ENCODE results near the gene CARMIL1. TPM values are rescaled to one million over a fixed set of nuclear protein-coding genes. Genes with fewer than 3 reads are reported as not detected.

The CARMIL1 gene
- 1 to 10 TPM; 1.2 to 1.9 (median 1.2) TPM for total RNA-seq

DNA sequence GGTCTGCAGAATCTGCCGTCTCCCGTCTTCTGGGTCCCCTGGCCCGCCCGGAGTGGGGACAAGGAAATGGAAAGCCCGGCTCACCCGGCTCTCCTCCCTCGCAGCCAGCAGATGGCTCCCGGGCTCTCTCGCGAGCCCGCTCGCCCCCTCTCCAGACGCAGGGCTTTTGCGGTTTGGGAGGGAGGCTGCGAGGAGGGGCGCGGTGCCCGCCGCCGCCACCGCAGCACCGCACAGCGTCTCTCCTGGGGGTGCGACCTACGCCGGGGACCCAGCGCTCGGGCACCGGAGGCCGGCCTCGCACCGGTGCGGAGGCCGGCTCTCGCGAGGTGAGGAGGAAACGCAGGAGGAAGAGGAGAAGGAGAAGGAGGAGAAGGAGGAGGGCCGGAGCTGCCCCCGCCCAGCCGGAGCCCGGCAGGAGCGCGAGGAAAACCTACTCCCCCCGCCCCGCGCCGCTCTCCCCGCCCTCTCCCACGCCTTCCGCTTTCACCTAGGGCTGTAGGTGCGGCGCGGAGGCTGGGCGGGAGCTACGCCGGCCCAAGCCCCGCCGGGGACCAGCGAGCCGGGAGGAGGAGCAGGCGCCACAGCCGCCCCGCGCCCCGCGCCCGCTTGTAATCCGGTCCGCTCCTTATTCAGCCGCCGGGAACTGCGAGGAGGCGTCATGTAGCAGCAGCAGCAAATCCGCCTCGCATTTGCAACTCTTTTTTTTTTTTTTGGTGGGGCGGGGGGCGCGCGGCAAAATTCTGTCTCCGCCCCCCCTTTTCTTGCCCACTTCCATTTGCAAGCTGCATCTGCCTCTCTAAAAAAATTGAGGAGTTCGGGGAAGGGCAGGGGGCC is at the start of gene CARMIL1:
TSS of gene CARMIL1 (plus strand) at position 461 of the 834 bp plus-strand sequence. CDS start 422 bp downstream, outside the sequence.
- Mint-ChIP-seq H3K36me3 (ENCODE audit: insufficient read depth) (no peaks in the 10 kb centered on the region), H3K27me3 (ENCODE audit: low read depth) (peaks cover 1% of the 10 kb centered on the region), H3K9me3 (no peaks in the 10 kb centered on the region), H3K4me1 (ENCODE audit: low read depth) (peaks cover 20% of the 10 kb centered on the region), H3K4me3 (peak within 1 kb of the TSS; percentile 89)
- ATAC-seq: peak; percentile 71 to 75
- peak; percentile 59 for DNase-seq

GRCh38 chr6:25229671-25230321 is 49.4 kb upstream of the CARMIL1 start:
- H3K4me3 Mint-ChIP-seq: no peak overlapping the region
- no peaks in the 10 kb centered on the region for H3K36me3 Mint-ChIP-seq (ENCODE audit: insufficient read depth)
- H3K4me1 Mint-ChIP-seq (ENCODE audit: low read depth): no peaks in the 10 kb centered on the region
- ATAC-seq (no peak), DNase-seq (no peak)
- H3K9me3 Mint-ChIP-seq: no peaks in the 10 kb centered on the region
- H3K27me3 Mint-ChIP-seq (ENCODE audit: low read depth): peaks cover 3% of the 10 kb centered on the region

DNA sequence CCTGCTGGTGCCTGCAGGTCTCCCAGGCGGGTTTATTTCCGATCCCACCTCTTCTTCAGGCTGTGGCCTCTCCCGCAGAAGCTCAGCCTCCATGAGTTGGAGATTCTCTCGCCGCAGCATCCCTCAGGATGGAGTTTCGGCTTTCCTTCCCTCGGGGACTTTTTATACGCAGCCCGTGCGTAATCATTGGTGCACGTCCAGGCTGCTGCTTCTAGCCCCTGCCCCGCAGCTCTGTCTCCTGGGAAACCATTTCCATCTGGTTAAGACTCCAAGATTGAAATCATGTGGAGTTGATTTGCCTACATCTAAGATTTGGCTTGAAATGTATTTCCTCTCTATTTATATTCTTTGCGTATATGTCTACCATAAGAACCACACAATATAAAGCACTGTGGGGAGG is 46.7 kb upstream of the CARMIL1 start:
- Mint-ChIP-seq H3K9me3 (no peaks in the 10 kb centered on the region), H3K4me3 (no peak overlapping the region), H3K27me3 (ENCODE audit: low read depth) (peaks cover 4% of the 10 kb centered on the region), H3K36me3 (ENCODE audit: insufficient read depth) (no peaks in the 10 kb centered on the region), H3K4me1 (ENCODE audit: low read depth) (no peaks in the 10 kb centered on the region)
- DNase-seq (no peak), ATAC-seq (no peak)

DNA sequence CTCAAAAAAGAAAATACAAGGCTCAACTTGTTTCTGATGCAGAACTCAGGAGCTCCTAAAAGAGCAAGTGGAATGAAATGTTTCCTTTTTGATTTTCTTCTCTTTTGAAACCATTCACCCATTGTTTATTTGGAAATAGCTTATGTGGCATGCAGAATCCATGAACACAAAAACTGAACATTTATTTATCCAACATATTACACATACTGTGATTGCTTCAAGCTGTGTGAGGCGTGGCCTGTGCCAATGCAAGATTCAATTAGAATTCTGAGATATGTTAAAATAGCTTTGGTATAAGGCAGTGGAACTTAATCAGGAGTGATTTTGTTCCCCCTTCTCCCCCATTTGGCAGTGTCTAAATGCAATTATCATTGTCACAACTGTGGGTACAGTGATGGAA is 45.9 kb upstream of the CARMIL1 start:
- Mint-ChIP-seq H3K4me1 (ENCODE audit: low read depth) (no peaks in the 10 kb centered on the region), H3K36me3 (ENCODE audit: insufficient read depth) (no peaks in the 10 kb centered on the region), H3K4me3 (no peak overlapping the region), H3K27me3 (ENCODE audit: low read depth) (peaks cover 4% of the 10 kb centered on the region), H3K9me3 (no peaks in the 10 kb centered on the region)
- ATAC-seq (no peak), DNase-seq (no peak)

GRCh38 chr6:25237579-25237978 is 41.6 kb upstream of the CARMIL1 start:
- no peaks in the 10 kb centered on the region for H3K4me1 Mint-ChIP-seq (ENCODE audit: low read depth)
- ATAC-seq: peak; percentile 62 to 65

DNA sequence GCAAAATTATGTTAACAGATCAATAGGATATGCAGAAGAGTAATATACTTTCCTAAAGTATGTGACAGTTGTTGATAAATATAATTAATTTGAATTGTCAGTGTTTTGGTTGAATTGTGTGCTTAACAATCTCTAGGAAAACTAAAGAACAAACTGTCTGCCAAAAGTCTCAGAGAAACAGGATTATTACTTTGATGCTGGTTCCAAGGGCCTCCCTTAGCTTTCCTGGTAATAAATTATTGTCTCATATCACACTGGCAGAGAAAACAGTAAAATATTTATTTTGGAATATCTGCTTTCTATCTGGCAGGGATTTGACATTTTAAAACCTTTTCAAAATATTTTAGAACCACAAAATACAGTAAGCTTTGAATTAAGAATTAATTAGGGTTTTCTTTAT is 40.1 kb upstream of the CARMIL1 start:
- Mint-ChIP-seq H3K4me1 (ENCODE audit: low read depth) (no peaks in the 10 kb centered on the region), H3K9me3 (no peaks in the 10 kb centered on the region), H3K27me3 (ENCODE audit: low read depth) (peaks cover 3% of the 10 kb centered on the region), H3K4me3 (no peak overlapping the region), H3K36me3 (ENCODE audit: insufficient read depth) (no peaks in the 10 kb centered on the region)
- no peak for DNase-seq
- ATAC-seq: no peak

More at GRCh38 chr6:25237579-25237978, 41.6 kb upstream of the CARMIL1 start:
- no peak for DNase-seq
- Mint-ChIP-seq H3K36me3 (ENCODE audit: insufficient read depth) (no peaks in the 10 kb centered on the region), H3K27me3 (ENCODE audit: low read depth) (peaks cover 4% of the 10 kb centered on the region), H3K4me3 (no peak overlapping the region), H3K9me3 (no peaks in the 10 kb centered on the region)

DNA sequence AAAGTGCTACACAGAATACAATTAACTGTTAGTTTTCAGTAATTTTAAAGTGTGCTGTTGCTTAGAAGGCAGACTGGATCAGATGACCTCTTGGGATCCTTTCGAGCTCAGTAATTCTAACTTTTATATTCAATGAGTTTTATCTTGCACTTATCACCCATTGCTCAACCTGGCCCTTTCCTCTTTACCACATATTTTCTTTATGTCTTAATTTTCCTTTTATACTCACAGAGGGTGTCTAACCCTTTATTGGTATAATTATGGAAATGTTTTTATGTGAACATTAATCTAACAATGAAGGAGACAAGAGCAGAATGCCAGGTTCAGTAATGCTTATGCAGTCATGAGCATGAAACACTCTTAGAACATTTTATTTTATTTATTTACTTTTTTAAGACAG is 39.7 kb upstream of the CARMIL1 start:
- Mint-ChIP-seq H3K27me3 (ENCODE audit: low read depth) (peaks cover 3% of the 10 kb centered on the region), H3K4me1 (ENCODE audit: low read depth) (no peaks in the 10 kb centered on the region), H3K4me3 (no peak overlapping the region), H3K36me3 (ENCODE audit: insufficient read depth) (no peaks in the 10 kb centered on the region), H3K9me3 (no peaks in the 10 kb centered on the region)
- no peak for DNase-seq
- no peak for ATAC-seq

DNA sequence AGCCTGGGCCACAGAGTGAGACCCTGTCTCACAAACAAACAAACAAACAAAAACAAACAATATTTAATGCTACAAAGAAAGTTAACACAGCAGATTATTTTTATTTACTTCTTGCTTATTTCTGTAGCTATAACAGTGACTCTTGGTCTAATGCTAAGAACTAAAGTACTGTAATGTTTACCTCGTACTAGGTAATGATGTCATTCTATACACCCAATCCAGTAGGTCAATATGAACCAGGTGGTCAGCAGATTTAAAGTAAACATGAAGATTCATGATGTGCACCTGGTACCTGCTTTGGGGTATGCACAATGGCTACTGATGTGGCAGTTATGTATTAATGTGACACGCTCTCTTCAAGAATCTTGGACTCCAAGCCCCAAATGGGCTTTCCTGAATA is 36.6 kb upstream of the CARMIL1 start:
- no peaks in the 10 kb centered on the region for H3K4me1 Mint-ChIP-seq (ENCODE audit: low read depth)
- H3K4me3 Mint-ChIP-seq: no peak overlapping the region
- peaks cover 2% of the 10 kb centered on the region for H3K27me3 Mint-ChIP-seq (ENCODE audit: low read depth)
- no peaks in the 10 kb centered on the region for H3K36me3 Mint-ChIP-seq (ENCODE audit: insufficient read depth)
- no peak for DNase-seq
- ATAC-seq: no peak
- no peaks in the 10 kb centered on the region for H3K9me3 Mint-ChIP-seq

GRCh38 chr6:25244865-25245264 is 34.3 kb upstream of the CARMIL1 start:
- no peaks in the 10 kb centered on the region for H3K36me3 Mint-ChIP-seq (ENCODE audit: insufficient read depth)
- no peaks in the 10 kb centered on the region for H3K4me1 Mint-ChIP-seq (ENCODE audit: low read depth)
- H3K27me3 Mint-ChIP-seq (ENCODE audit: low read depth): peaks cover 2% of the 10 kb centered on the region
- no peaks in the 10 kb centered on the region for H3K9me3 Mint-ChIP-seq
- no peak for DNase-seq
- ATAC-seq: no peak
- H3K4me3 Mint-ChIP-seq: no peak overlapping the region

GRCh38 chr6:25248123-25248522 is 31.1 kb upstream of the CARMIL1 start:
- H3K27me3 Mint-ChIP-seq (ENCODE audit: low read depth): peaks cover 15% of the 10 kb centered on the region
- no peaks in the 10 kb centered on the region for H3K4me1 Mint-ChIP-seq (ENCODE audit: low read depth)
- no peaks in the 10 kb centered on the region for H3K36me3 Mint-ChIP-seq (ENCODE audit: insufficient read depth)
- ATAC-seq (no peak), DNase-seq (no peak)
- H3K9me3 Mint-ChIP-seq: no peaks in the 10 kb centered on the region
- H3K4me3 Mint-ChIP-seq: no peak overlapping the region

- H3K9me3 Mint-ChIP-seq: no peaks in the 10 kb centered on the region
- H3K4me3 Mint-ChIP-seq: no peak overlapping the region
- DNase-seq: no peak
- H3K36me3 Mint-ChIP-seq (ENCODE audit: insufficient read depth): no peaks in the 10 kb centered on the region
- ATAC-seq: no peak
- H3K4me1 Mint-ChIP-seq (ENCODE audit: low read depth): no peaks in the 10 kb centered on the region
- H3K27me3 Mint-ChIP-seq (ENCODE audit: low read depth): peaks cover 17% of the 10 kb centered on the region
These were observed 30.0 kb upstream of the CARMIL1 start for GRCh38 chr6:25249133-25249532.

DNA sequence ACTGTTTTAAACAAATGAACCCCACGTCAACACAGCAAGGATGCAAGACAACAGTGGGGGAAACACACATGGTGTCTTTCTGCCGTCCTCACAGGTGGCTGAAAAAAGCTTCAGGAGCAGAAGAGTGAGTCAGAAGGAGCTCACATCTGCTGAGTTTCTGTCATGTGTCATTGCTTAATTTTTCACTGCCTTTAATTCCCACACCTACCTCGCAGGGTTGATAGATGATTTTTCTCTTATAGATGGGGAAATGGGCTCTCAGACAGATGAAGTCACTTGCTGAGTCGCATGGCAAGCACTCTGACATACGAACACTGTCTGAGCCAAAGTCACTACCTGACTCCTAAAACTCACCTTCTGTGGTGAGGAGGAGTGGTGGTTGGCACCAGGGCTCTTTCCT is 28.3 kb upstream of the CARMIL1 start:
- H3K27me3 Mint-ChIP-seq (ENCODE audit: low read depth): peaks cover 15% of the 10 kb centered on the region
- H3K36me3 Mint-ChIP-seq (ENCODE audit: insufficient read depth): no peaks in the 10 kb centered on the region
- DNase-seq (no peak), ATAC-seq (peak; percentile 89)
- H3K4me1 Mint-ChIP-seq (ENCODE audit: low read depth): no peaks in the 10 kb centered on the region
- no peak overlapping the region for H3K4me3 Mint-ChIP-seq
- H3K9me3 Mint-ChIP-seq: no peaks in the 10 kb centered on the region

DNA sequence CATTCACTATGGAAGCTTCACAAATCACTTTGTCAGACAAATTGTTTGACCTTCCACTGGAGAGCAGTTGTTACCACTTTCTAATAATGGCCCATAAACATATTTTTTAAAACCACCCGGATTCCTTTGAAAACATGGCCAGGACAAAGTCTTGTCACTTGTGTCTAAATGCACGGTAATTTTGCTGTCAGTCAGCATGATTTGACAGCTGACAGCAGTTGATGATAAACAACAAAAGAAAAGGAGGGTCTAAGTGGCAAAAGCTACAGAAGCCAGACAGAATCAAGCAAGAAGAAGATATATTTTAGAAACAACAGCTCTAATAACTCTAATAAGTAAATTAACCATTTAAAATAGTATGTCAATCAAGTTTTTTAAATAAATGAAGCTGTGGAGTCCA is 27.7 kb upstream of the CARMIL1 start:
- ATAC-seq: no peak
- Mint-ChIP-seq H3K36me3 (ENCODE audit: insufficient read depth) (no peaks in the 10 kb centered on the region), H3K4me3 (no peak overlapping the region), H3K27me3 (ENCODE audit: low read depth) (peaks cover 18% of the 10 kb centered on the region), H3K9me3 (no peaks in the 10 kb centered on the region), H3K4me1 (ENCODE audit: low read depth) (no peaks in the 10 kb centered on the region)
- no peak for DNase-seq

DNA sequence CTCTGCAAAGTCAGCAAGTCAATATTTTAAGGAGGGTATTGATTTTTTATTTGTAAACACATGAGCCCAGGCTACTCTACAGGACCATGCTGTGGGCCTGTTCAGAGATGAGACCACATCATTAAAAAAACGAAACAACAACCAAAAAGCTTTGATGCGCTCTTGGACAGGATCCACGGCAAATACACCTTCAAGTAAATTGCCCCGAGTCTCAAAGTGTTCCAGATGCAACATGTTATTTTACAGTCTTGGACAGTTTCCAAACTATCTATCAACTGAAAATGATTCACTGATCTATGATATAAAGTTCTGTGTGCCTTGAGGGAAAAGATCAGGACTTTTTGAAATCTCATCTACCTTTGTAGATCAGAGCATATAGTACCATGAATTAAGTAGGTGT is 25.8 kb upstream of the CARMIL1 start:
- no peak for ATAC-seq
- no peaks in the 10 kb centered on the region for H3K4me1 Mint-ChIP-seq (ENCODE audit: low read depth)
- DNase-seq: no peak
- peaks cover 18% of the 10 kb centered on the region for H3K27me3 Mint-ChIP-seq (ENCODE audit: low read depth)
- H3K9me3 Mint-ChIP-seq: no peaks in the 10 kb centered on the region
- H3K4me3 Mint-ChIP-seq: no peak overlapping the region
- no peaks in the 10 kb centered on the region for H3K36me3 Mint-ChIP-seq (ENCODE audit: insufficient read depth)

- DNase-seq (no peak), ATAC-seq (no peak)
- H3K4me1 Mint-ChIP-seq (ENCODE audit: low read depth): no peaks in the 10 kb centered on the region
- no peaks in the 10 kb centered on the region for H3K9me3 Mint-ChIP-seq
- peaks cover 18% of the 10 kb centered on the region for H3K27me3 Mint-ChIP-seq (ENCODE audit: low read depth)
- no peaks in the 10 kb centered on the region for H3K36me3 Mint-ChIP-seq (ENCODE audit: insufficient read depth)
- no peak overlapping the region for H3K4me3 Mint-ChIP-seq
These were observed 24.5 kb upstream of the CARMIL1 start for GRCh38 chr6:25254671-25255070.
